GM19239 (cell line): ENCODE results near the gene UAP1L1.
A peak's percentile ranks its signal among the peaks of the same experiment; 100 is the strongest.
"Not testable (repeated sequence)": the region's sequence is repeated elsewhere in the genome, so short reads cannot be mapped to it uniquely, and the experiment has no call there.

ENCODE experiments used
- DNase-seq: peaks from one replicate; pipeline ENCODE4 v3.0.0; 2011; ENCODE audit warnings: low spot score; ENCODE audit not compliant: insufficient read length
- FAIRE-seq: peaks from 2 replicates; lab custom pipeline; 2011; peaks lifted over from hg19 to GRCh38; lab: Jason Lieb, UNC

UAP1L1 gene

GRCh38 chr9:137123952-137124462 is 46.7 kb downstream of the UAP1L1 start:
- FAIRE-seq = not testable (repeated sequence)

DNA sequence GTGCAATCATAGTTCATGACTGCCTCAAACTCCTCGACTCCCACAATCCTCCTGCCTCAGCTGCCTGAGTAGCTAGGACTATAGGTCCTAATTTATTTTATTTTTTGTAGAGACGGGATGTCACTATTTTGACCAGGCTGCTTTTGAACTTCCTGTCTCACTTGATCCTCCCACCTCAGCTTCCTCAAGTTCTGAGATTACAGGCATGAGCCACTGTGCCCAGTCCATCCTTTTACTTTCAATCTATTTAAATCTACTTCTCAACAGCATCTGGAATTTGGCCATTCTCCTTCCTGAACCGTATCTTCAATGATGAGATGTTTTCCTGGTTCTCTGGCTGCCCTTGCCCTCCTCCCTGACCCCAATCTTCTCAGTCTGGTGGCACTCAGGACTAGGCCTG is 49.5 kb downstream of the UAP1L1 start:
- no peak for DNase-seq
- FAIRE-seq = no peak

More at GRCh38 chr9:137123952-137124462, 46.7 kb downstream of the UAP1L1 start:
- DNase-seq = not testable (repeated sequence)

DNA sequence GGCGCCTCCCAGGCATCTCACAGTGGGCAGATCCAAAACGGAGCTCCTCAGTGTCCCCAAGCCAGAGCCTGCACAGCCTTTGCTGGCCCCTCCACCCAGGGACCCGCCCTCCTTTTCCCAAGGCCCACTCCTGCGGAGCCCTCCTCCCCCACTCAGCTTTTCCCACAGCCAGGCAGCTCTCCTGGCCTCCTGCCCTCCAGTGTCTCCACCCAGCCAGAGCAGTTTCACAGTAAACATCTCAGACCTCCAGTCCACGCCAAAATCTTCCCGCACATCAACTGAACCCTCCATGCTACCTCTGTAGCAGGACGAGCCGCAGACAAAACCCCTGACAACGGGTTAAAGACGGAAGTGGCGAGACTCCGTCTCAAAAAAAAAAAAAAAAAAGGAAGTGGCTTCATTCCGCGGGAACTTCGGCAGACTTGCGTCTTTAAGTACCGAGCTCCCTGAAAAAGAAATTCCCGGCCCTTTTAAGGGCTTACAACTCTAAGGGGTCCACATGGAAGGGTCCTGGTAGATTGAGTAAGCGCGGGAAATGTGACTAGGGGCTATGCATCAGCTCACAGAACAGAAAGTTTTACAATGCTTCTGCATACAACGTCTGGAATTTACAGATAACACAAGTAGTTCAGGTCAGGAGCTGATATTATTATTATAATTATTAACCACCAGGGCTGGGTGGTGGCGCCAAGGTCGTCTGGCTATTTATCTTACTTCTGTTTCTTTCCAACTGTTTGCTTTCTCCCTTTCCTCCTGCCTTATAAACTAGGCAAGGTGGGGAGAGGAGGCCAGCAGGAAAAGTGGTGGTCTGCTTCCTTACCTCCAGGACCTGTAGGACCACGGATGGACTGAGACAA is 50.2 kb downstream of the UAP1L1 start:
- DNase-seq (no peak), FAIRE-seq (peak; percentile 76)

GRCh38 chr9:137128158-137128861 is 51.0 kb downstream of the UAP1L1 start:
- DNase-seq (no peak), FAIRE-seq (peak; percentile 73)

DNA sequence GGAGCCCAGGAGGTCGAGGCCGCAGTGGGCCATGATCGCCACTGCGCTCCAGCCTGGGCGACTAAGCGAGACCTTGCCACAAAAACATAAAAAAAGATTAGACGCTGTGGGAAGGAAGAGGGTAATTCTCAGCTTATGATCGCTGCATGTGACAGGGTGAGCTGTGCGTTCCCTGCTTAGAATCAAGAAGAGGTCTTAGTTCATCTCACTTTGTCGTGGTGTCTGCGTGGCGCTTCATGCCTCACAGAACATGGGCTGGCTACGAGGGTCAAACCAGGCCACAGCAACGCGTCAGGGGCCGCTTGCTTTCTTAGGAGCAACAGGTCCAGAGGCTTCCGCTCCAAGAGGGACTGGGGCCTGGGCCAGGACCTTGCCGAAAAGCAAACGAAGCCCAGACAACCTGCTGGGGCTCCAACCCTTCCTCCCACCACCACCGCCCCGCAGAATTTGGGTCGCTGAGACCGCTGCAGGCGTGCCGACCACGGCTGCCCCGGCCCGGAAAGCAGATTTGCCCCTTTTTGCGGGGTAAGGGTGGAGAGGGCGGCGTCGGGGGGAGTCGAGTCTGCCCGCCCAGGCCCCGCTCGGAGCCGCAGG is 51.6 kb downstream of the UAP1L1 start:
- DNase-seq = peak; percentile 16
- no peak for FAIRE-seq

GRCh38 chr9:137129456-137130175 is 52.3 kb downstream of the UAP1L1 start:
- DNase-seq (peak; percentile 96), FAIRE-seq (peak; percentile 68)

DNA sequence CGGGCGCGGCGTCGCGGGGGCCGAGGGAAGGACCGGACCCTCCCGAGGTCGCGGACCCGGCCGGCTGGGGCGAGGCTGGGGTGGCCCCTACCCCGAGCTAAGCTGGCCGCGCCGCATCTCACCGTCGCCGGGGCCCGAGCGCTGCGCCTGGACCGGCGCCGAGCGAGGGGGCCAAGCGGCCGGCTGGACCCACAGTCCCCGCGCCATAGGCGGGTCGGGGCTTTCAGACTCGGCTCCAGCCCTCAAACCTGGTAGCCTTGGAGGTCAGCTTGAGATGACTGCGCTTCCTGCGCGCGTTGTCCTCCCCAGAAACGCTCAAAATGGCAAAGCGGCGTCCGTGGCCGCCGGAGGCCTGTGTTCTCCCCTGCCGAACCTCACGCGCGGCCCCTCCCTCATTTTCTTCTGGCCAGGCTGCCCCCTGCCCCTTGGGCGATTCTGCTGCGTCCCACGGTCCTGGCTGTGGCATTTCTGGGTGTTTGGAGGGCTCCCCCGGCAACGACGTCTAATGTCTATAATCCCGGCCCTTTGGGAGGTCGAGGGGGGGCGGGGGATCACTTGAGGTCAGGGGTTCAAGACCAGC is 52.9 kb downstream of the UAP1L1 start:
- FAIRE-seq (no peak), DNase-seq (peak; percentile 7)
